ENCODE measurements around the gene NUMB.

The NUMB gene

DNA sequence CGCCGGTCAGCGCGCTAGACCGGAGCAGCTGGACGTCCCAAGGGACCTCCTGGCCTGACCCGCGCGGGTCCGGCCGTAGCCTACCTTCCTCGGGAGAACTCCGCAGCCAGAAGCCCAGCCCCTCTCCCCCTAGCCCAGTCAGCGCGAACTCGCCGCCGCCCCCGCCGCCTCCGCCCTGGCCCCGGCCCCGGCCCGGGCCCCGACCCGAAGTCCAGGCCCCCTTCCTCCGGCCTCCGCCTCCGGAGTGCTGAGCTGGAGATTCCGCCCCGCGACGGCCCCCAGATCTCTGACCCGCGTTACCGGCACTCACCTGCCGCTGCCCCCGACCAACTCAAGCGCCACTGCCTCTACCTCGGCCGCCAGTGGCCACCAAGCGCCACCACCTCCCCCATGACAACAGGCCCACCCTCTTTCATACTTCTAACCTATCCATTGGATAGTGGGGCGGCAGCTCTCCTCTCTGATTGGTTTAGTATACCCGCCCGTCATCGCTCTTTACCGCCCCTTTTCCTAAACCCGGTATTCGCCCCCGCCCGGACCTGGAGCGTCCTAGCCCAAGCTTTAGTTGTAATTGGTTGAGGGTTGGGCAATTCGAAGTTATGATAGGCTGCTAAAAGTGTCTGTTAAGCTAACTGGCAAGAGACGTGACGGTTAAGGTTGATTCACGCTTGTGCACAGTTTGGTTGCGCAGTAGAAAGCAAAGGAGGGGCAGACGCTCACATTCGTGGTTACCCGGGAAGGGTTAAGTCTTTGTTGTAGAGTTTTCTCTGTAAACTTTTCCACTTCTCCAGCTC is at the start of gene NUMB:
NUMB (minus strand) TSS at position 364 of the 794 bp plus-strand sequence. CDS start 102,795 bp downstream, outside the sequence.
- peak; percentile 99 for DNase-seq

DNA sequence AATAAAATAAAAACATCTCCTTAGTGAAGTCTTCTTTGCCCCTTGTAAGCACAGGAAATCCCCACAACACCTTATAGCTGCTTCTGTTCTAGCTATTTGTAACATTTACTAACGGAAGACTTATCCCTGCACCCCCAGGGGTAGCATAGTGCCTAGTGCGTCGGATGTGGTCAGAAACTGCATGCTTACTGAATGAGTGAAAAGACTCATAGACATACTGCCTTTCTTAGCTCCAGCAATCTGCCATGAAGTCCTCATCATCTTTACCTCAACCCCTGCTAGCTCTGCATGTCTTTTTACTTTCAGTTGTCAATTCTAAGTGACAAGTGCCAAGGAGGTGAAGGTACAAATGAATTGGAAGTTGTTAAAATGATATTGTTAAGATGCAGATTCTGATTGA is 45.3 kb upstream of the NUMB start:
- no peak for DNase-seq

DNA sequence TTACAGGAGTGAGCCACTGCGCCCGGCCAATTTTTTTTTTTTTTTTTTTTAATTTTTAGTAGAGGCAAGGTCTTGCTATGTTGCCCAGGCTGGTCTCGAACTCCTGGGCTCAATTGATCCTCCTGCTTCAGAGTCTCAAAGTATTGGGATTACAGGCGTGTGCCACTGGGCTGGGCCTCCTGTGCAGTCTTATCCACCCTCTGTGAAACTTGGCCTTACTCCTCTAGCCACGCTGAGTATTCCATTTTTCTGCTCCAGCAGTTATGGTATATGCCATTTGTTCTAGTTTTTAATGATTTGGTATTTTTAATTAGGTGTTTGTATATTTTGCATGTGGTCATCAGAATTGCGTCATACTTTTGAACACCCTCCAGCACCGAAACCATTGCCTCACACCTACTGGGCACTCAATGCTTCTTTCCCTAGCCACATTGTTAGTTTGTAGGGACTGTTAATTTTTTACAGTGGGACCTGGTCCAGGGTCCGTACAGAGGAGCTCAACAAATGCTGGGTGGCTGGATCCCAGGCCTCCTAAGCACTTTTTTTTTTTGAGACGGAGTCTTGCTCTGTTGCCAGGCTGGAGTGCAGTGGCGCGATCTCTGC is 43.8 kb upstream of the NUMB start:
- DNase-seq, result no peak

DNA sequence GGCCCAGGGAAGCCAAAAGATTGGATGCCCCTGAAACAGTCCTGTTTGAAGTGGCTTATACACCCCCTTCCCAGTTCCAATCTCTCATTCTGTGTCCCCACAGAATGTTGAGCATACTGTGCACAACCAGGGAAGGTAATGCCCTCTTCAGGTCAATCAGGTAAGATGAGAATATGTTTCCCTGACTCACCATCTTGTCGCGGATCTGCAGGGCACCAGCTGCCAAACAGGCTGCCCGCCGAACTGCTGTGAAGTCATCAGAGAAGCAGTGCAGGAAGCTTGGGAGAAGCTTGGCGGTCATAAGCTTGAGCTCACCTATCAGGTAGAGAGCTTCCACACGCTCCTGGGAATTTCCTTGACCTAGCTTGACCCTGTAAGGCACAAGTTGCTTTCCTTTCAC is 42.0 kb upstream of the NUMB start:
- no peak for DNase-seq

DNA sequence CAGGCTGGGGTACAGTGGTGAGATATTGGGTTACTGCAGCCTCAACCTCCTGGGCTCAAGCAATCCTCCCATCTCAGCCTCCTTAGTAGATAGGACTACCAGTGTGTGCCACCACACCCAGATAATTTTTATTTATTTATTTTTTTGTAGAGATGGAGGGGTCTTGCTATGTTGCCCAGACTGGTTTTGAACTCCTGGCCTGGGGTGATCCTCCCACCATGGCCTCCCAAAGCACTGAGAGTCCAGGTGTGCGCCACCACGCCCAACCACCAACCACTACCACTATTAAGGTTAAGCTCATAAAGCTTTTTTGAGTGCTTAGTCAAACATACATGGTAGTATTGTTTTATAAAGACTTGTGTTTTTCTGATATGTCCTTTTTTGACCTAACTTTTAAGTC is 36.2 kb upstream of the NUMB start:
- DNase-seq, result no peak

DNA sequence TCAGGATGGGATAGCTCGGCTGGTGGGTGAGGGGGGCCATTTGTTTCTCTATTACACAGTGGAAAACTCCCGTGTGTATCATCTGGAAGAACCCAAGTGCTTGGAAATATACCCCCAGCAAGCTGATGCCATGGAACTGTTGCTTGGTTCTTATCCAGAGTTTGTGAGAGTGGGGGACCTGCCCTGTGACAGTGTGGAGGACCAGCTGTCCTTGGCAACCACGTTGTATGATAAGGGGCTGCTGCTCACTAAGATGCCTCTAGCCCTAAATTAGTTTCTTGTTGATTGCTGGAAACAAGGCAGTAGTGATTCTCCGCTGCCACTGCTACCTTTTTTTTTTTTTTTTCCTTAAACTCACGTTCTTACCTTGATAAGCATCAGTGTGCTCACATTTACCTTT is 34.3 kb upstream of the NUMB start:
- DNase-seq, result no peak

DNA sequence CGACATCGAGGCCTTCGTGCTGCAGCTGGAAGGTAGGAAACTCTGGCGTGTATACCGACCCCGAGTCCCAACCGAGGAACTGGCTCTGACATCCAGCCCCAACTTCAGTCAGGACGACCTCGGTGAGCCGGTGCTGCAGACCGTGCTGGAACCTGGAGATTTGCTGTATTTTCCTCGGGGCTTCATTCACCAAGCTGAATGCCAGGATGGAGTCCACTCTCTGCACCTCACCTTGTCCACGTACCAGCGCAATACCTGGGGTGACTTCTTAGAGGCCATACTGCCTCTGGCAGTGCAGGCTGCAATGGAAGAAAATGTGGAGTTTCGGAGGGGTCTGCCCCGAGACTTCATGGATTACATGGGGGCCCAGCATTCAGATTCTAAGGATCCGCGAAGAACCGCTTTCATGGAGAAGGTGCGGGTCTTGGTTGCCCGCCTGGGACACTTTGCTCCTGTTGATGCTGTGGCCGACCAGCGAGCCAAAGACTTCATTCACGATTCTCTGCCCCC is 33.8 kb upstream of the NUMB start:
- peak; percentile 22 for DNase-seq

DNA sequence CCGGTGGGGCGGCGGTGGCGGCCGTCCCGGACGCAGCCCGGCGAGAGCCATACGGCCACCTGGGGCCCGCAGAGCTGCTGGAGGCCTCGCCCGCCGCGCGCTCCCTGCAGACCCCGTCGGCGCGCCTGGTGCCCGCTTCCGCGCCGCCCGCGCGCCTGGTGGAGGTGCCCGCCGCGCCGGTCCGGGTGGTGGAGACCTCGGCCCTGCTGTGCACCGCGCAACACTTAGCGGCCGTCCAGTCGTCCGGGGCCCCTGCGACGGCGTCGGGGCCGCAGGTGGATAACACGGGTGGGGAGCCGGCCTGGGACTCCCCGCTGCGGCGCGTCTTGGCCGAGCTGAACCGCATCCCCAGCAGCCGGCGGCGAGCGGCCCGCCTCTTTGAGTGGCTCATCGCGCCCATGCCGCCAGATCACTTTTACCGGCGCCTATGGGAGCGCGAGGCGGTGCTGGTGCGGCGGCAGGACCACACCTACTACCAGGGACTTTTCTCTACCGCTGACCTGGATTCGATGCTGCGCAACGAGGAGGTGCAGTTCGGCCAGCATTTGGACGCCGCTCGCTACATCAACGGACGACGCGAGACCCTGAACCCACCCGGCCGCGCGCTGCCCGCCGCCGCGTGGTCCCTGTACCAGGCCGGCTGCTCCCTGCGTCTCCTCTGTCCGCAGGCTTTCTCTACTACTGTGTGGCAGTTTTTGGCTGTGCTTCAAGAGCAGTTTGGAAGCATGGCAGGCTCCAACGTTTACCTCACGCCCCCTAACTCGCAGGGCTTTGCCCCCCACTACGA is 33.1 kb upstream of the NUMB start:
- DNase-seq, result peak; percentile 54

DNA sequence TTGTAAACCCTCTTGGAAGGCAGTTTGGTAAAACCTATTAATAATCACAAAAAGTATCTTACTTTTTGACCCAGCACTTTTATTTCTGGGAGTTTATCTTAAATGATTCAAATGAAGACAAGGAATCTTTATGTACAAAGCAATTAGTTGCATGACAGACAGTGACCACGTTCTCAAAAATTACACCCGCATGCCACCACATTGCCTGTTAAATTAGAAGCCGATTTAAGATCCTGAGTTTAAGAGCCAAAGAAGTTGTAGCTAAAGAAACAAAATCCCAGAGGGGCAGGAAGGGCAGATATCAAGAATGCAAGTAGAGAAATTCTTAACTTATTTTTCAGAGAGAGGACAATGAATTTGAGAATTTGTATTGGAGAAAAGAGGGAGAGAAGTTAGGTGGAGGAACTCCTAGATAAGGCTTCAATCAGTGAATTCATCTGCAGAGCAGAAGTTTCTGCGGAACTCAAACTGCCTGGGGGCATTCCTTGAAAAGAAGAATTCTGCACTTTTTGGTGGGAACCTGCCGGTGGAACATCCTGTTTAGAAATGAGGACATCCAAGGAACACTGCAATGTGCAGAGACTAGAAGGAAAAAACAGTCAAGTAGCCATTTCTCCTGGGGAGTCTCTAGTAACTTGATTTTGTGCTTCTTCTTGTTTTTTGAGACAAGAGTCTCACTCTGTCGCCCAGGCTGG is 31.3 kb upstream of the NUMB start:
- DNase-seq, result no peak

DNA sequence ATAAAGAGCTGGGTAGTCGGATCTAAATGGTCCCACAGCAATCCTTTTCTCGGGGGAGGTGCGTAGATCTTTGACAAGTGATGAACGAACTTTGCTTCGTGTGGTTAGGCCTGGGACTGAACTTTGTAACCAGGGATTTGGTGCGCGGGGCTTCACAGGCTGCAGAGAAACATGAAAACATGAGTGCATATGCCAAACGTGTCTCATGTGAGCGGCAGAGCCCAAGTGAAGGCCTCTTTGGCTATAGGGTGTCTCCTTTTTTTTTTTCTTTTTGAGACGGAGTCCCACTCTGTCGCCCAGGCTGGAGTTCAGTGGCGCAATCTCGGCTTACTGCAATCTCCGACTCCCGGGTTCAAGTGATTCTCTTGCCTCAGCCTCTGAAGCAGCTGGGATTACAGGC is 20.3 kb upstream of the NUMB start:
- no peak for DNase-seq

DNA sequence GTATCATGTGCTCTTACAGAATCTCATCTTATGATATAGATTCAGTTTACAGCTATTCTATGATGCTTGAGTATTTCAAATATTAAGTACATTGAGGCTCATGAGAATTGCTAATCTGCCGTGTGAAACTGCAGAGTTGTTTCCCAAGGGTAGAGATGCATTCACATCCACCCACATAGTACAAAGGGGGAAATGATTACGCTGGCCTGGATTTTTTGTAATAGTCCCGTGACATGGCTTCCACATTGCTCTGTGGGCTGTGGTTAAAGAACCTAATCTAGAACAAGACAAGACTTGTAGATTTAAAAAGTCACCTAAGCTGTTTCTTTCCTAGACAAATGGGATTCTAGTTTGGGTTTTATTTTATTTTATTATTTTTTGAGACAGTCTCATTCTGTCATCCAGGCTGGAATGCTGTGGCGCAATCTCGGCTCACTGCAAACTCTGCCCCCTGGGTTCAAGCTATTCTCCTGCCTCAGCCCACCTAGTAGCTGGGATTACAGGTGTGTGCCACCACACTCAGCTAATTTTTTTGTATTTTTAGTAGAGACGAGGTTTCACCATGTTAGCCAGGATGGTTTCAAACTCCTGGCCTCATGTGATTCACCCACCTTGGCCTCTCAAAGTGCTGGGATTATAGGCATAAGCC is 19.4 kb upstream of the NUMB start:
- no peak for DNase-seq

DNA sequence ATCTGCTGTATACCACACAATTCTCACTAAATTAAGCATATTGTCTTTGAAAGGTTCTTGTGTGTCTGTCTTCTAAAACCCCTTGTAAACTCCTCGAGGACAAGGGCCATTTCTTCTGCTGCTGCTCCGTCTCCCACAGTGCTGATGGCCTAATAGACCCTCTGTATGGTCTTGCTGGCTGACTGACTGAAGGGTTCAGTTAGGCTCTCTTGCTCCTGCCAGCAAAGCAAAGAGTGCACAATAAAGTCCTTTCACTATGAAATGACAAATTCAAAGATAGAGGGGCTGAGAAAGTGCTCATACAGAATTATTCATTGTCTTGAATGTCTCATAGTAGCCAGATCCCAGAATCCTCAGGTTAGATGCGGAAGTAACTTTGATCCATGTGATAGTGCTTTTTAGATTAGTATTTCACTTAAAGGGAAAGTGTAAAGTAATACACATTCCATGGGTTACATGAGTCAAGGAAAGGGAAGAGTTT is 18.1 kb upstream of the NUMB start:
- no peak for DNase-seq

DNA sequence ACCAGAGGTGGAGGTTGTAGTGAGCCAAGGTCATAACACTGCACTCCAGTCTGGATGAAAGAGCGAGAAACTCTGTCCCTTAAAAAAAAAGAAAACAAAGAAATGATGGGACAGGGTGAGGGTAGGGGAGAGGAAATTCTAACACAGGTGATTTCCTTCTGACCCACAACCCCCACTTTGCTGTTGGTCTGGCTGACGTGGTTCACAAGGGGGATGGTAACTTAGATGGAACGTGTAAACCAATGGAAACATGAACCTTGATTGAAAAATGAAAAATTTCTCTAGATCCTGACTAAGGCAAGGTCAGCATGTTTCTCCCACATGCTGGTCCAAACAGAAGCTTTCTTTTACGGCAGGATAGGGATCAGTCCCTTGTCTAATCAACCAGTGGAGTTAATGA is 16.6 kb upstream of the NUMB start:
- no peak for DNase-seq

DNA sequence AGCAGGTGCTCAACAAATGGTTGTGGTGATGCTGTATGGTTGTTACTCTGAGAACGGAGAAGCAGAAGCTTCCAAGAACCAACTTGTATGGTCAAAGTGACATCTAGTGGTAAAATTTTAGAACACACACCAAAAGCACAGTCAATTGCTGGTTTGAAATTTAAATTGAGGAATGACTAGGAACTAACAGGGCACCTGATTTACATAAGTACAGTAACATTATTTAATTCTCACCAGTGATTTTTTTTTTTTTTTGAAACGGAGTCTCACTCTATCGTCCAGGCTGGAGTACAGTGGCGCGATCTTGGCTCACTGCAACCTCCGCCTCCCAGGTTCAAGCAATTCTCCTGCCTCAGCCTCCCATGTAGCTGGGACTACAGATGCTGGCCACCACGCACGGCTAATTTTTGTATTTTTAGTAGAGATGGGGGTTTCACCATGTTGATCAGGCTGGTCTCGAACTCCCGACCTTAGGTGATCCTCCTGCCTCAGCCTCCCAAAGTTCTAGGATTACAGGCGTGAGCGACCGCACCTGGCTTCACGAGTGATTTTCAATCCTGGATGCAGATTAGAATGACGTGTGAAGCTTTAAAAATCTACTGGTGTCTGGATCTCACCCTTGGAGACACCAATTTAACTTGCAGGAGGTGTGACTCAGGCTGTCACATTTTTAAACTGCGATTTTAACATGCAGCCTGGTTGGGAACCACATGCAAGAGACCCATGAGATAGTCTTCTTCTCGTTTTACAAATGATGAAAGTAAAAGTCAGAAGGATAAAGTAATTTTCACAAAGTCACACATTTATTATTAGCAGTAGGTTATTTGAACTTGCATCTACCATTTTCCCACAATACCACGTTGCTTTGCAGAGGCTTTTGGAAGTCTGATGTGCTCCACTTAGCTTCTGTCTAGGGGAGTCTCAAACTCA is 14.1 kb upstream of the NUMB start:
- no peak for DNase-seq

DNA sequence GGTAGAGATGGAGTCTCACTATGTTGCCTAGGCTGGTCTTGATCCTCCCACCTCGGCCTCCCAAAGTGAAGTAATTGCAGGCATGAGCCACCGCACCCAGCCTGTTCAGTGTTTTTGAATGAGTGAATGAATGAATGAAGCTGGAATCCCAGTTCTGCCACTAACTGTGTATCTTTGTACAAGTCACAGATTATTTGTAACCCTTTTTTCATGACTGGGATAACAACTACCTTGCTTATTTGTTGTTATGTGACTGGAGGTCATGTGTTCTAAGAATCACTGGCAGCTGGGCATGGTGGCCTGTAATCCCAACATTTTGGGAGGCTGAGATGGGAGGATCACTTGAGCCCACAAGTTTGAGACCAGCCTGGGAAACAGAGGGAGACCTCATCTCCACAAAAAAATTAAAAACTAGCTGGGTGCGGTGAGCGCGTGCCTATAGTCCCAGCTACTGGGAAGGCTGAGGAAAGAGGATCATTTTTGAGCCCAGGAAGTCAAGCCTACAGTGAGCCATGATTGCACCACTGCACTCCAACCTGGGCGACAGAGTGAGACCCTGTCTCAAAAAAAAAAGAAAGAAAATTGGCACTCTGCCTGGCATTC is 13.3 kb upstream of the NUMB start:
- DNase-seq, result no peak

DNA sequence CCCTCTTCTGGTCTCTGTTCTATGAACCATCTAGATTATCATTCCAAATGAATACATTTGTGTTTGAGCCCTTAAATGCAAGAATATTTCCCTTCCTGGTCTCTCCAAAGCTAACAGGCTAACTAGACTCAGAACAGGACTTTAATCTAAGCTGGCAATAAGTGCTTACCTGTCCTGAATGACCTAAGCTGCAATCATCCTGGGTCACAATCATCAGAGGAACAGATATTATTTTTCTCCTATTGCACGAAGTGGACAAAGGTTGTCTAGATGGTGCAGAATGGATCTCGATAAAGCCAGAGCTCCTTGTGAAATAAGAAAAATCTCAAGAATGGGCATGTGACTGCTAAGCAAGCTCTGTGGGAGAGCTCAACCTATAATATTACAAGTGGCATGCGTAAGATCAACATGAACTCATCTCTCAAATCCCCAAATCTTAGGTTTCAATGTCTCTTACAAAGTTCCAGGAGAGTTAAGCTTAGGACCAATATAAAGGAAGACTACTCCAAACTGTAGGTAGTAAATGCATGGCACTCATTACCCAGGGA is 10.6 kb upstream of the NUMB start:
- DNase-seq, result no peak

DNA sequence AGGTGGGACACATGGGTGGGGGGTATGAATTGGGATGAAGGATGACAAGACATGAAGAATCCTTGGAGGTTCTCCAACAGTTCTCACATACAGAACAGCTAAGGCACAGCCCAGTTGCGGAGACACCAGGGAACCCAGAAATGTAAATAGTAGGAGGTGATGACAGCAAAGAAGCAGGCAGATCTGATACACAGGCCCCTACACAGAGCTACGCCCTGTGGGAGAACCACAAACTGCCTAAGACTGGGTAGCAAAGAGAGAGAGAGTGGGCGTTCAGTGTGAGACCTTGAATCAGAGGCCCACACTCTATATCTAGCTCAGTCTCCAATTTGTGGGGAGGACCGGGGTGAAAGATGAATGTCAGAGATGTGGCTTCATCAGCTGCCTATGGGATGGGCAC is 9.5 kb upstream of the NUMB start:
- no peak for DNase-seq

DNA sequence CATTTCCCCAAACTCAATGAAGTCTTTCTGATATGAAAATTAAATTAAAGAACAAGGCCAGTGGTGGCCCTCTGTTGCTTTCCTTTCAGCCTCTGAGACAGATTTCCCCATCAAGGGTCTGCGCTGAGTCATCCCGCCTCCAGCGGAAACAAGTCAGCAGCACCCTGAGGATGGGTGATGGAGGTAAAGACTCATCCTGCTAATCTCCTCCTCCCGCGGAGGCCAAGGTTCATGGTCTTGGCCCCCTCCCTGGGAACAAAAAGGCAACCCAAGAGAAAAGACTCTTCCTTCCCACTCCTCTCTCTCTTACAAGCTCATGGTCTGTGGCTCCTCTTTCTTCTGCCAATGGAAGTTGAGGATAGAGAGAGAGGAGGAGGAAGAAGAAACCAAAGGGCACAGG is 9.0 kb upstream of the NUMB start:
- DNase-seq, result no peak

DNA sequence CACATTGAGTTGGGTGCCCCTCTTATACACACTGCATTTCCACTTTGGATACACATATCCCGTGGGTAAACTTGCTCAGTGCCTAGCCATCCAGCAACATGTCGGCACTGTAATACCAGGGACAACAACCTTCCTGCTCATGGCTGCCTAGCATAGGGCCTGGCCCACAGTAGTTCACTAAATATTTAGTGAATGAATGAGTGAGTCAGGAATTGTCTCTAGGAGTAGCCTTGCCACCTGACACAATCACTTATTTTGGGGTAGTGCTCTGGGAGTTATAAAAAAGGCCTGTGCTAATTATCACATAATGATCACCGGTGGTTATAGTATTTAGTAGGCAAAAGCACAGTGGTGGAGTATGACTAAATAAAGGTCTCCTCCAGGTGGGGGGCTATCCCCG is 8.5 kb upstream of the NUMB start:
- no peak for DNase-seq

DNA sequence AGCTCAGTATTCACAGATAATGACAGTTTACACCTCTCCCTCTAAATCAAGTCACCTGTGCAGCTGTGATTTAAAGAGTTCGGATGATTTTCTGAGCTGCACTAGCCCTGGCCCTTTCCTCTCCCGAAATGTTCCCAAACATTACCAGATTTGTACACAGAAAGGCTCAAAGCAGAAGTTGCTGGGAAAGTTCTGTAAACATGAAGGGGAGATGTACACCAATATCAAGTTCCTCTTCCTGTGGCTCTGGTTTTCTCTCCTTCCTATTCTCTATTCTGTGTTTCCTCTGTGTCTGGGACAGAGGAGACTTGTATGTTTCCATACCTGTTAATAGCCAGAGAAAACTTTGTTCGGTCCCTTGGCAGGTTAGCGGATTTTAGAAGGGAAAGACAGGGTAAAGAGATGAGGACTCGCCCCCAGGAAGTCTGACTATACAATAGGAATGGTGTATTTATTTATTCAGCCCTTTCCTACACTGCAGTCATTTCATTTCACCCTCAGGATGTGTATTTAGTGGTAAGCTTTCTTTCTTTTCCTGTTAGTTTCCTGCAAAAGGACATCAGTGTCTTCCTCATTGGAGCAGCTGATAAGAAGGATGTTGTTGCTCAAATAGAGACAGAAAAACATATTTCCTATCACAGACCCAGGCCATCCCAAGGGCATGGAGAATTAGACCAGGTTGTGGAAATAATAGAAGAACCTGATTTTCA is 7.6 kb upstream of the NUMB start:
- DNase-seq, result no peak

All from femur (tissue), 1 donor.